Gastrocnemius medialis (tissue), 4 donors: Measurements from ENCODE around the gene IGF1R. TPM values are rescaled to one million over a fixed set of nuclear protein-coding genes. Genes with fewer than 3 reads are reported as not detected.

Experiments used
- ATAC-seq, 2 donors: fragments of 150-250 bp; one replicate each; pipeline ENCODE4 v1.9.1; 2016
- DNase-seq, 2 donors: peaks; one replicate each; pipeline ENCODE4 v3.0.0-alpha.2; 2019
- H3K27ac ChIP-seq, 4 donors: fragments of 200-600 bp; sonication (generic); 1 replicate in 1 of 4; 2 replicates in 3 of 4; pipeline ENCODE4 v1.5.1; 2016 to 2018; ENCODE audit warnings: mild to moderate bottlenecking in 2 of 4, moderate library complexity in 1 of 4
- H3K27me3 ChIP-seq, 3 donors: fragments of 200-600 bp; sonication (generic) in 2 of 3; 1 replicate in 1 of 3; 2 replicates in 2 of 3; pipeline versions ENCODE4 v1.5.1 to v1.6.0; 2016 to 2019; ENCODE audit warnings: mild to moderate bottlenecking in 1 of 3, moderate library complexity in 1 of 3
- H3K36me3 ChIP-seq, 2 donors: fragments of 200-600 bp; sonication (generic) in 1 of 2; one replicate each; pipeline ENCODE4 v1.5.1; 2017 to 2018
- H3K4me1 ChIP-seq, 2 donors: fragments of 200-600 bp; sonication (generic) in 1 of 2; one replicate each; pipeline ENCODE4 v1.5.1; 2016 to 2017; ENCODE audit warnings: mild to moderate bottlenecking in 2 of 2
- H3K4me3 ChIP-seq, 4 donors: fragments of 200-600 bp; sonication (generic) in 3 of 4; 1 replicate in 1 of 4; 2 replicates in 3 of 4; pipeline ENCODE4 v1.5.1; 2016 to 2019; ENCODE audit warnings: mild to moderate bottlenecking in 2 of 4
- H3K9me3 ChIP-seq, 3 donors: fragments of 200-600 bp; sonication (generic) in 2 of 3; 1 replicate in 1 of 3; 2 replicates in 2 of 3; pipeline ENCODE4 v1.5.1; 2016 to 2019
- CTCF ChIP-seq, 5 experiments: fragments of 450-650 bp in 3 of 5; fragments of 200-600 bp in 2 of 5; sonication (generic) in 2 of 5; IDR thresholded peaks in 4 of 5; conservative IDR thresholded peaks in 1 of 5; 1 replicate in 4 of 5; 2 replicates in 1 of 5; pipeline ENCODE4 v1.5.1; 2016 to 2019; ENCODE audit warnings: antibody characterized with exemption in 5 of 5, mild to moderate bottlenecking in 3 of 5, moderate library complexity in 3 of 5
- POLR2A ChIP-seq, 2 donors: fragments of 450-650 bp; IDR thresholded peaks; one replicate each; pipeline ENCODE4 v1.6.1; 2017; ENCODE audit warnings: antibody characterized with exemption in 2 of 2, mild to moderate bottlenecking in 2 of 2, moderate library complexity in 2 of 2
- in situ Hi-C, 4 donors: fragments of 200-750 bp; cut with MboI; loops; one replicate each; pipeline versions ENCODE4 v1.15.0 to v1.8.0; 2017; ENCODE audit warnings: low sequenced_read_pairs in 4 of 4
- intact Hi-C: fragments of 100-400 bp; cut with DNase I; formaldehyde crosslinking; loops from one replicate; pipeline ENCODE4 v1.15.1; 2023; ENCODE audit warnings: low total_unique reads
- total RNA-seq, 4 donors: library from RNA; depleted of rRNA; stranded (reverse); fragments of >200 nt; gene quantifications; one replicate each; pipeline versions ENCODE4 v1.1.0 to v1.2.3, GENCODE V29; 2016

The IGF1R gene
- total RNA-seq, 4 donors from 2014 or later, result 10.1 to 50.4 (median 12.3) TPM

- peaks cover 0 to 30% of the 10 kb centered on the region in 2 donors for H3K36me3 ChIP-seq
- TF ChIP-seq CTCF (IDR thresholded peaks at IDR 0.05 in 4 of 5, conservative IDR thresholded peaks at IDR 0.05 in 1 of 5), result no peak
- no peak for TF ChIP-seq POLR2A (IDR thresholded peaks at IDR 0.05)
- peaks cover 41 to 52% of the 10 kb centered on the region in 2 donors for H3K4me1 ChIP-seq
- peak overlapping the region in 3 of 4 donors; percentile 82 to 96 (median 88) for H3K27ac ChIP-seq
- no peaks in the 10 kb centered on the region for H3K9me3 ChIP-seq
- DNase-seq, result no peak
- intact Hi-C loops (loop anchor here (2.0 to 5.0 kb wide), 2 partner anchors 66 to 75 kb away; partner anchors contain the start of gene PGPEP1L), in situ Hi-C loops (loop anchor here in 3 of 4 donors (5.0 to 10.0 kb wide), 2 partner anchors 113 to 116 kb away; no protein-coding TSS in a partner anchor)
- ATAC-seq, result no peak
- no peak overlapping the region for H3K4me3 ChIP-seq
- H3K27me3 ChIP-seq, result no peaks in the 10 kb centered on the region
Measured at GRCh38 chr15:98941595-98942255, 293.4 kb downstream of the IGF1R start.

- peak overlapping the region; percentile 82 to 96 (median 90) for H3K27ac ChIP-seq
- peaks cover 0 to 30% of the 10 kb centered on the region in 2 donors for H3K36me3 ChIP-seq
- no peak for DNase-seq
- H3K4me3 ChIP-seq, result no peak overlapping the region
- no peak for TF ChIP-seq POLR2A (IDR thresholded peaks at IDR 0.05)
- TF ChIP-seq CTCF (IDR thresholded peaks at IDR 0.05 in 4 of 5, conservative IDR thresholded peaks at IDR 0.05 in 1 of 5), result no peak
- H3K9me3 ChIP-seq, result no peaks in the 10 kb centered on the region
- intact Hi-C loops (loop anchor here (2.0 to 5.0 kb wide), 2 partner anchors 65 to 74 kb away; partner anchors contain the start of gene PGPEP1L), in situ Hi-C loops (loop anchor here in 3 of 4 donors (5.0 to 10.0 kb wide), 2 partner anchors 112 to 115 kb away; no protein-coding TSS in a partner anchor)
- H3K4me1 ChIP-seq, result peaks cover 48 to 58% of the 10 kb centered on the region in 2 donors
- no peaks in the 10 kb centered on the region for H3K27me3 ChIP-seq
- no peak for ATAC-seq
Measured at GRCh38 chr15:98942431-98942830, 294.1 kb downstream of the IGF1R start.

GRCh38 chr15:98943051-98943508 lies 294.7 kb downstream of the IGF1R start:
- no peaks in the 10 kb centered on the region for H3K27me3 ChIP-seq
- no peaks in the 10 kb centered on the region for H3K9me3 ChIP-seq
- peaks cover 0 to 27% of the 10 kb centered on the region in 2 donors for H3K36me3 ChIP-seq
- no peak for TF ChIP-seq POLR2A (IDR thresholded peaks at IDR 0.05)
- TF ChIP-seq CTCF (IDR thresholded peaks at IDR 0.05 in 4 of 5, conservative IDR thresholded peaks at IDR 0.05 in 1 of 5), result no peak
- in situ Hi-C loops (loop anchor here in 3 of 4 donors (5.0 to 10.0 kb wide), 2 partner anchors 112 to 114 kb away; no protein-coding TSS in a partner anchor), intact Hi-C loops (loop anchor here (1.0 to 5.0 kb wide), 3 partner anchors 64 to 111 kb away; partner anchors contain the start of gene PGPEP1L)
- ATAC-seq (peak; percentile 54 to 61), DNase-seq (no peak)
- peak overlapping the region; percentile 82 to 96 (median 90) for H3K27ac ChIP-seq
- peaks cover 51 to 65% of the 10 kb centered on the region in 2 donors for H3K4me1 ChIP-seq
- no peak overlapping the region for H3K4me3 ChIP-seq

- in situ Hi-C loops, result loop anchor here in 3 of 4 donors (5.0 to 10.0 kb wide), 2 partner anchors 111 to 114 kb away; no protein-coding TSS in a partner anchor
- no peaks in the 10 kb centered on the region for H3K9me3 ChIP-seq
- no peaks in the 10 kb centered on the region for H3K27me3 ChIP-seq
- TF ChIP-seq POLR2A (IDR thresholded peaks at IDR 0.05), result peak in 1 of 2 donors; percentile 6
- TF ChIP-seq CTCF (IDR thresholded peaks at IDR 0.05 in 4 of 5, conservative IDR thresholded peaks at IDR 0.05 in 1 of 5), result no peak
- H3K27ac ChIP-seq, result peak overlapping the region; percentile 82 to 96 (median 90)
- intact Hi-C loops, result loop anchor here (1.0 to 5.0 kb wide), 4 partner anchors 64 to 114 kb away; partner anchors contain the start of gene PGPEP1L
- peaks cover 51 to 67% of the 10 kb centered on the region in 2 donors for H3K4me1 ChIP-seq
- peak; percentile 83 to 90 for ATAC-seq
- H3K36me3 ChIP-seq, result peaks cover 0 to 24% of the 10 kb centered on the region in 2 donors
- peak; percentile 92 to 94 for DNase-seq
- no peak overlapping the region for H3K4me3 ChIP-seq
Measured at GRCh38 chr15:98943601-98944151, 295.3 kb downstream of the IGF1R start.
